Measurements from ENCODE around the gene CCNK. TPM values are rescaled to one million over a fixed set of nuclear protein-coding genes. Genes with fewer than 3 reads are reported as not detected.
A peak's percentile ranks its signal among the peaks of the same experiment; 100 is the strongest.

CCNK gene
- polyA plus RNA-seq (ENCODE audit: insufficient read length) = 29.1 TPM

- peak; percentile 98 for DNase-seq (ENCODE audit: low read depth)
These were observed at the start of gene CCNK for GRCh38 chr14:99480917-99481744. Gene CCNK, plus strand, starts transcription at chr14:99481409. Its CDS starts 11,269 bp downstream, at chr14:99492678.

DNA sequence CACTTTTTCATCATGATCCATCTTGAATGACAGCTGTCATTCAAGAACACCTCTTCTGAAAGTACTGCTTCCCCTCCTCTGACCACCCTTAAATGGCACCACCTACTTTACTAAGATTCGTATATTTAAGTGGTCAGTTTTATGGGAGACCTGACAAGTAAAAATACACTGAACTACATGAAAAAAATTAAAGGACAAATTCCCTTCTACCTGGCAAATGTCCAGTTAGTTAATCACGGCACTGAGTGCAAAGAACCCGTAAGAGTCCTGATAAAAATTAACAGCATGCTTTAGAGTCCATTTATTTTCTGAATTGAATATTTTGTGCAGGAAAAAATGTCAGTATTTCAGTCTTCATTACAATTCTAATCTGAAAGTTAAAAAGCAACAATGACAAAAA lies 49.2 kb upstream of the CCNK start:
- no peak for DNase-seq (ENCODE audit: low read depth)

GRCh38 chr14:99432485-99432884 lies 48.7 kb upstream of the CCNK start:
- DNase-seq (ENCODE audit: low read depth) = no peak

- no peak for DNase-seq (ENCODE audit: low read depth)
These were observed 45.9 kb upstream of the CCNK start for GRCh38 chr14:99435327-99435726.

DNA sequence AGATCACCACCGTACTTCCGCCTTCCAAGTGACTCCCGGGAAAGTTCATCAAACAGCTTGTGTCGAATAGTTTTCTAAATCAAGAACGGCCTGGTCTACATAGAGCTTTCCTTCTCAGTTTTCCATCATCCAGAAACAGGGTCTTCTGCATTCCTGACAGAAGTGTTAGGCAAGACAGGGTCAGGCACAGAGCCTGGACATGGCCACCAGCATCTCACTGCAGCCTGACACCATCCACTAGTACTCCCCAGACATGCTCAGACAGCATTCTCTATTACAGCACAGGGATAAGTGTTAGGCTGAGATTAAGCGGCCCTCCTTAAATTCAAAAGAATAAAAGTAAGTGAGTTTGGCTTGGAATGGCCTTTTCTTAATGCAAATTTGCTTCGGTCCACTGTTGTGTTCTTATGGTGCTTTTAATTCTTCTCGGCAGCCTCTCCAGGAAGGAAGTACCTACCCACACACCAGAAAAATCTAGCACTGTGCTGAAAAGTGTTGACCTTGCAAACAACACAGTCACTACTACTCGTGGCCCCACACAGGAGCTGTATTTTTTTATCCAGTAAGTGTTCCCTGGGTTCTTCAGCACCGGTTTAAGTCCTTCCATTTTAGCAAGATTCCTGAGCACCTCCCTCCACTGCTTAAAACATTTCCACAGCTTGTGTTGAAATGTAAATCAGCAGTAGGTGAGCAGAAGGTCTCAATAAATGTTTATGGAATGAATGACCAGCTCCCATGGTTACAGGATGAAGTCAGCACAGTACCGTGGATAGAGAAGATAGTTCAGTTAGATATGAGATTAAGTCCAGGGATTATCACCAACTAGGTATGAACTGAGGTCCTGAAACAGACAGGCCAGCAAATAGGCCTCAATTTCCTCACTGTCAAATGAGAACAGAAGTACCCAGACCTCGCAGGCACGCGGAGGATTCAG lies 44.7 kb upstream of the CCNK start:
- no peak for DNase-seq (ENCODE audit: low read depth)

GRCh38 chr14:99437706-99438105 lies 43.5 kb upstream of the CCNK start:
- DNase-seq (ENCODE audit: low read depth) = no peak

DNA sequence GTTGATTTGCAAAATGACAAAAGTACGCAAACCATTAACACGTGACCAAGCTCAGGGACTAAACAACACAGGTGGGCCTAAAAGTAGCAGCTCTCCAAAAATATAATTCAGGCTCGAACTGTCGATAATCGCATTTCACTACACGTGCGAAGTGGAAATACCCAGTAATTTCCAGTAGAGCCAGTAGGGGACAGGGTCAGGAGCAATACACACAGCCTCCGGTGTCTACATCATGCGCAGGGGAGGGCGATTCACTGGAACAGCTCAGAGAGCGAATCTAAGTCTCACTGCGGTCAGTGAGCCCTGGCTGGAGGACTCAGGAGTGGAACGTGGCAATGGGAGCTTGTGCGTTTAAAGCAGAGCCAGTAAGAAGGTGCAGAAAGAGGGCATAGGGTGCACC lies 40.9 kb upstream of the CCNK start:
- no peak for DNase-seq (ENCODE audit: low read depth)

- no peak for DNase-seq (ENCODE audit: low read depth)
These were observed 39.9 kb upstream of the CCNK start for GRCh38 chr14:99441157-99441870.

- DNase-seq (ENCODE audit: low read depth) = no peak
These were observed 39.3 kb upstream of the CCNK start for GRCh38 chr14:99441918-99442317.

DNA sequence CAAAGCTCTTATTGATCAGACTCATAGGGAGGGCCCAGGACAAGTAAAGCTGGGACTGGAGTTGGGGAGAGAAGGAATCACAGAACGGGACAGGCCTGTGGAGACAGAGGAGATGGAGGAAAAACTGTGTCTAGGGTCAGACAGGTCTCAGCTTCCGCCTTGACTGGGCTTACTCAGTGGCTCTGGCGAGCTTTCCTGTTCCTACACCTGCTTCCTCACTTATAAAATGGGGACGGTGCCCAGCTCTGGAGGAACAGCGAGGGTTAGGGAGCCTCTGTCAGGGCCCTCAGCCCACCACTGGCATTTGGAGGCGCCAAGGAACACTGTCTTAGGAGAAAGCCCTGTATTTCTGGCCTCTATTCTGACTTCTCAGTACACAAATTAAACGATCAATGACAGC lies 35.3 kb upstream of the CCNK start:
- DNase-seq (ENCODE audit: low read depth) = no peak

- no peak for DNase-seq (ENCODE audit: low read depth)
These were observed 33.5 kb upstream of the CCNK start for GRCh38 chr14:99447739-99448138.

GRCh38 chr14:99450266-99450665 lies 30.9 kb upstream of the CCNK start:
- DNase-seq (ENCODE audit: low read depth) = no peak

- DNase-seq (ENCODE audit: low read depth) = no peak
These were observed 30.0 kb upstream of the CCNK start for GRCh38 chr14:99451234-99451633.

GRCh38 chr14:99452968-99453367 lies 28.2 kb upstream of the CCNK start:
- DNase-seq (ENCODE audit: low read depth) = no peak

DNA sequence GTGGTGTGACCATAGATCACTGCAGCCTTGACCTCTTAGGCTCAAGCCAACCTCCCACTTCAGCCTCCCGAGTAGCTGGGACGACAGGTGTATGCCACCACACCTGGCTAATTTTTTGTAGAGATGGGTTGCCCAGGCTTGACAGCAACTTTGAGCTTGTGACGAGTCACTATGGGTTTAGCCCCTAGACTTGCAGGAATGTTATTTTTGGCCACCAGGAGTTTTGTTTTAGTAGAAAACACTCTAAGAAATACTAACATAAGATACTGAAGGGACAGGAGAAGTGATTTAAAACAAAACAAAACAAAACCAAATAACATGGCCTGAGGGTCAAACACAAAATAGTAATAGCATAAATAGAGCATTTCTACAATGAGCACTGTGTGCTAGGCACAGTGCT lies 27.0 kb upstream of the CCNK start:
- DNase-seq (ENCODE audit: low read depth) = no peak

DNA sequence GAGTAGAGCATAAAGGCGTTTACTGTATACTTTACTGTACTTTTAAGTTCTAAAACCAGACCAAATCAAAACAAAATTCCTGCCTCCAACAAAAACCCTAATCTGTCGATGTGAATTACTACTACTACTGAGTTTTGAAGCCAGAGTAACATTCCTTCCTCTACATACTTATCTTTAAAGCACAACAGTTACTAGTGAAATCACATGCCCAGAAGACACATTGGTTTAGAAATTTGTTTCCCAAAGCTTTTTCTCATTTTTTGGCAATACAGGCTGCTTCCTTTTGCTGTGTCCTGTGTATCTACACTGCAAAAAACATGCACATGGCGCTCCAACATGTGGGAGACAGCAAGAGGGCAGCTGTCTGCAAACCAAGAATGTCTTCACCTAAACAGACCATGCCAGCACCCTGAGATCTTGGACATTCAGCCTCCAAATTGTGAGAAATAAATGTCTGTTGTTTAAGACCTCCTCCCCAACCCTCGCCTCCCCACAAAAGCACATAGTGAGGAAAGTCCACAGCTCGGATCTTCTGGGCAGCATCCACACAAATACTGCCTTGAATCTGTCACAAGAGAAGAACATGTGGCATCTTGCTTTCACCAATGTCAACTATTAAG lies 21.6 kb upstream of the CCNK start:
- DNase-seq (ENCODE audit: low read depth) = no peak

- DNase-seq (ENCODE audit: low read depth) = no peak
These were observed 20.4 kb upstream of the CCNK start for GRCh38 chr14:99460793-99461192.

GRCh38 chr14:99461411-99462085 lies 19.7 kb upstream of the CCNK start:
- no peak for DNase-seq (ENCODE audit: low read depth)

DNA sequence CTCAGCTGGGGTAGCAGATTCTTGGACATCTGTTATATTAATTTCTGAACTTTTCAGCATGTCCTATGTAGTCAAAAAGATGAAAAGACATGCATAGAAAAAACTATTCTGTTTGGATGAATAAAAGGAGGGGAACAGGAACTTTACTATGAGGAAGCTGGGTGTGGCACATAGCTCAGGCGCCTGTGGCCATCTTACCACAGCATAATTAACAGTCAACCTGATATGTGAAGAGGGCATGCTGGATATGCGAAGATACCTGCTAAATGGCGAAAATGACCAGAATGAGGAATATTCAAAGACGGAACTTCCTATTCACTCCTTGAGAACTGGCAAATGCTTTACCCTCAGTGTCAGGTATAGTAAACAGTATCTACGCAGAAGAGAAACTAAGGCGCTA lies 19.0 kb upstream of the CCNK start:
- no peak for DNase-seq (ENCODE audit: low read depth)

- no peak for DNase-seq (ENCODE audit: low read depth)
These were observed 17.2 kb upstream of the CCNK start for GRCh38 chr14:99463974-99464373.

DNA sequence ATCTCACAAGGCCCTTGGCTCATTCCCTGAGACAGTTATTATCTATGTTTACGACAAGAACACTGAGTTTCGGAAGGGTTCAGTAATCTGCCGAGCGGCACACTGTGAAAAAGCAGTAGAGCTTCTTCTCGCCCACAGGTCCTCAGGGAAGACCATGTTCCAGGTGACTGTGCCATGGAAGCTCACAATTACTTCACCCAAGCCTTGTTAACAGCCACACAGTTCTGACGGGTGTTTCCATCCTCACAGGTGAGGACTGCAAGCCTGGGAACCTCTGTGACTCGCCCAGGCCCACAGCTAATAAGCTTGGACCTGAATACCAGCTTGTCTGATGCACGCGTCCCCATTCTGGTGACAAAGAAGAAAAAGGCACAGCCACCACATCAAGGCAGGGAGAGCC lies 15.9 kb upstream of the CCNK start:
- no peak for DNase-seq (ENCODE audit: low read depth)
